AG04450 (cell line): ENCODE results near the gene HMGB2. TPM values are rescaled to one million over a fixed set of nuclear protein-coding genes. Genes with fewer than 3 reads are reported as not detected.

Source experiments
- CTCF ChIA-PET: fragments of 300-600, 350-600 bp; formaldehyde crosslinking; extraction: SDS; loops from one replicate; lab custom pipeline; 2022; ENCODE audit warnings: antibody characterized with exemption, inconsistent platforms; lab: Charles Lee
- POLR2A ChIA-PET: fragments of 350-600 bp; formaldehyde crosslinking; extraction: SDS; loops from one replicate; lab custom pipeline; 2021; ENCODE audit warnings: antibody characterized with exemption, inconsistent platforms; lab: Yijun Ruan, JAX
- DNase-seq: peaks from one replicate; pipeline ENCODE4 v3.0.0-alpha.2; 2011; ENCODE audit warnings: low read depth, low spot score
- H3K27ac ChIP-seq: one replicate; pipeline ENCODE4 v1.5.1; 2012; ENCODE audit warnings: low read depth, low read length, control low read depth
- H3K27me3 ChIP-seq: one replicate; pipeline ENCODE4 v1.6.0; 2012; ENCODE audit warnings: low read length; ENCODE audit not compliant: control insufficient read depth, insufficient read depth
- H3K4me3 ChIP-seq: 2 replicates; pipeline ENCODE4 v1.5.1; 2011; ENCODE audit warnings: mild to moderate bottlenecking, low read depth, low read length, control low read depth
- H3K9me3 ChIP-seq: 2 replicates; pipeline ENCODE4 v1.5.1; 2012; ENCODE audit warnings: low read length; ENCODE audit not compliant: control insufficient read depth, insufficient read depth
- polyA plus RNA-seq: library from polyadenylated mRNA; depleted of rRNA; stranded (reverse); fragments of >200 nt; gene quantifications from 2 replicates; pipeline ENCODE4 v1.2.3, GENCODE V29; 2011
- TF ChIP-seq, protein P1 (sequence below): IDR thresholded peaks from 2 replicates; pipeline ENCODE4 v1.5.1; 2011; ENCODE audit warnings: low read depth, low read length, control low read depth, inconsistent platforms

HMGB2 gene
- polyA plus RNA-seq, 1 experiment, result 89.8 TPM

DNA sequence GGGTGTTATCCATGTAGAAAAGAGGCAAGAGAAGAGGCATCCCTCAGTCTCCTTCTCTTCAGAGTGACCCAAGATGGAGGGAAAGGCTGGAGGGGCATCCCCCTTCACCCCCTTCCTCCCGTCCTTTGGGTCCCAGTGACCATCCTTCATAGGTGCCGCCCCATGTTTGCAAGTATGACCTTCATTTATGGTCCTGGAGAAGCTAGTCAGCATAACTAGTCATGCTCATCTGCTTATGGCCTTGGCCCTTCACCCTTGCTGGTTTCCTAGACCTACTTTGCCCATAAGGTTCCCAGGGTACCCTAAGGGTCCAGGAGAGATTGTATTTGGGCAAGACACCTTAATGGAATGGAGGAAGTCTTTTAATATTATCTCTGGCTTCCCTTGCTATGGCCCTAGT is 46.7 kb downstream of the HMGB2 start:
- TF ChIP-seq, protein P1, sequence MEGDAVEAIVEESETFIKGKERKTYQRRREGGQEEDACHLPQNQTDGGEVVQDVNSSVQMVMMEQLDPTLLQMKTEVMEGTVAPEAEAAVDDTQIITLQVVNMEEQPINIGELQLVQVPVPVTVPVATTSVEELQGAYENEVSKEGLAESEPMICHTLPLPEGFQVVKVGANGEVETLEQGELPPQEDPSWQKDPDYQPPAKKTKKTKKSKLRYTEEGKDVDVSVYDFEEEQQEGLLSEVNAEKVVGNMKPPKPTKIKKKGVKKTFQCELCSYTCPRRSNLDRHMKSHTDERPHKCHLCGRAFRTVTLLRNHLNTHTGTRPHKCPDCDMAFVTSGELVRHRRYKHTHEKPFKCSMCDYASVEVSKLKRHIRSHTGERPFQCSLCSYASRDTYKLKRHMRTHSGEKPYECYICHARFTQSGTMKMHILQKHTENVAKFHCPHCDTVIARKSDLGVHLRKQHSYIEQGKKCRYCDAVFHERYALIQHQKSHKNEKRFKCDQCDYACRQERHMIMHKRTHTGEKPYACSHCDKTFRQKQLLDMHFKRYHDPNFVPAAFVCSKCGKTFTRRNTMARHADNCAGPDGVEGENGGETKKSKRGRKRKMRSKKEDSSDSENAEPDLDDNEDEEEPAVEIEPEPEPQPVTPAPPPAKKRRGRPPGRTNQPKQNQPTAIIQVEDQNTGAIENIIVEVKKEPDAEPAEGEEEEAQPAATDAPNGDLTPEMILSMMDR, result no peak

DNA sequence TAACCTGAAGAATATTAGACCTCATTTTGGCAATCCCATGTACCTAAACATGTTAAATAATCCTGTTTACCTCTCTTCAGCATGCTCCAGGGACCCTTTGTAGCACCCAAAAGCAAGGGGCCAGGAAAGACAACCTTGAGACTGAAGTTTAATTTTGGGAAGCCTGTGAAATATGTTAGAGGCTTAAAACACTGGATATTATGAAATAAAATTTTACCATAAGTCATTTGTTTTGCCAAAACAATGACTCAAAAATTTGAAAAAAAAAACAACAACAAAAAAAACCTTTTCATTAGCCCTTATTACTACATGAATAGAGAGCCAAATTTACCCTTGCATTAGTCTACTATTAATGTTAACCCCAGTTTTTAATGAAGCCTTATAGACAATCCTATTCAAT is 49.7 kb downstream of the HMGB2 start:
- Histone ChIP-seq H3K27me3 (no peaks in the 10 kb centered on the region), H3K4me3 (no peak overlapping the region), H3K9me3 (peaks cover 19% of the 10 kb centered on the region), H3K27ac (no peak overlapping the region)
- POLR2A ChIA-PET, result no interaction called here
- no peak for DNase-seq
- TF ChIP-seq, protein P1, result no peak
- CTCF ChIA-PET, result no interaction called here

More for the DNA sequence above, 46.7 kb downstream of the HMGB2 start:
- H3K4me3 ChIP-seq, result no peak overlapping the region
- peaks cover 19% of the 10 kb centered on the region for H3K9me3 ChIP-seq
- no peak for DNase-seq
- no peak overlapping the region for H3K27ac ChIP-seq
- no peaks in the 10 kb centered on the region for H3K27me3 ChIP-seq
- ChIA-PET POLR2A (no interaction called here), CTCF (interaction anchor here (0.6 to 3.2 kb wide), 19 partner anchors 10 to 911 kb away, joined by 3 to 37 read pairs (median 3); no protein-coding TSS in a partner anchor)

DNA sequence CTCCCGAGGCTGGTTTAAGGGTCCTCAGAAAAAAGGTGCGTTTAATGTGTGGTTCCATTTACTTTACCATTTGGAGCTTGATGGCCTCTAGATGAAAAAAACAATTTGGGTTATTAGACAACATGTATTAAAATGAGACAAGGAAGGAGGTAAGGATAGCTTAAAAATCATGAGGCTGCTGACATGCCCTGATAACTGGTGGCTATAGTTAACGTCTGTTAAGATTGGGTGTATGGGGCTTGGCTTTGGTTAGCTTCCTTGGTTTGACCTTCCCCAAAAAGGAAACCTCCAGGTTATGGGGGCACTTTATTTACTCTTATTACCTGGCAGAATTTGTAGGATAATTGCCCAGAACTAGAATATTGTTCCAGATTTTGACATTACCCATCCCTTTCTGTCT is 51.5 kb downstream of the HMGB2 start:
- no peak overlapping the region for H3K27ac ChIP-seq
- H3K9me3 ChIP-seq, result peaks cover 16% of the 10 kb centered on the region
- no peak overlapping the region for H3K4me3 ChIP-seq
- TF ChIP-seq, protein P1, result no peak
- POLR2A ChIA-PET, result no interaction called here
- CTCF ChIA-PET, result interaction anchor here (1.1 to 1.3 kb wide), 2 partner anchors 19 to 269 kb away, joined by 3 to 4 read pairs; no protein-coding TSS in a partner anchor
- DNase-seq, result no peak
- no peaks in the 10 kb centered on the region for H3K27me3 ChIP-seq

DNA sequence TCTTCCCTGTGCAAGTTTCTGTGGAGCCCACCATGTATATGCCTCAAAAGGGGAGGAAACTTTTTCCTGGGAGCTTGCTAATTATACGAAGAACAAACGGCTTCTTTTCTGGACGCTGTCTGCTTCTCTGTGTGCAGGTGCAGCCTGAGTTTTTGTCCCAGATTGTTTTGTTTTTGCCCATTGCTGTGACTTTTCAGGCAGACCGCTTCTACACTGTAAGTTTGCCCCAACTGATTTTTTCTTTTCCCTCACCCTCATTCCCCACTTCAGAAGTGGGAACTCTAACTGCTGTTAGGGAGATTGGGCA is 51.9 kb downstream of the HMGB2 start:
- POLR2A ChIA-PET, result no interaction called here

More for the DNA sequence above, 51.9 kb downstream of the HMGB2 start:
- no peak overlapping the region for H3K27ac ChIP-seq
- H3K9me3 ChIP-seq, result peaks cover 12% of the 10 kb centered on the region
- no peak overlapping the region for H3K4me3 ChIP-seq
- TF ChIP-seq, protein P1, result no peak
- CTCF ChIA-PET, result interaction anchor here (1.1 to 1.3 kb wide), 2 partner anchors 20 to 269 kb away, joined by 3 to 4 read pairs; no protein-coding TSS in a partner anchor
- no peaks in the 10 kb centered on the region for H3K27me3 ChIP-seq
- DNase-seq, result no peak
